Thoracic aorta (tissue), 2 donors: ENCODE measurements around the gene NOBOX. TPM values are rescaled to one million over a fixed set of nuclear protein-coding genes. Genes with fewer than 3 reads are reported as not detected.

Source experiments
- total RNA-seq, 2 donors: library from RNA; depleted of rRNA; stranded (reverse); fragments of >200 nt; gene quantifications; one replicate each; pipeline versions ENCODE4 v1.1.0 to v1.2.3, GENCODE V29; 2016

NOBOX gene
- total RNA-seq, 2 donors from 2014 or later = not detected

Other genes with a start within 250 kb of the NOBOX start
- 1 to 10 TPM; 1.6 to 5.8 TPM for gene CTAGE4, start 220.2 kb downstream of the NOBOX start, total RNA-seq
- gene ARHGEF35, start 207.9 kb downstream of the NOBOX start, total RNA-seq = 1 to 10 TPM; 1.1 to 3.2 TPM
- under 1 TPM in 1 of 2 donors, not detected in 1; 0.49 TPM for gene OR2A42, start 164.1 kb downstream of the NOBOX start, total RNA-seq
- gene OR2A7, start 138.9 kb downstream of the NOBOX start, total RNA-seq = 1 to 10 TPM in 1 of 2 donors, under 1 TPM in 1; 0.95 to 2.0 TPM
- 1 to 10 TPM in 1 of 2 donors, not detected in 1; 2.1 TPM for gene CTAGE8, start 134.4 kb downstream of the NOBOX start, total RNA-seq
- gene OR2A1, start 91.3 kb downstream of the NOBOX start, total RNA-seq = under 1 TPM in 1 of 2 donors, not detected in 1; 0.14 TPM
- gene ARHGEF5, start 48.3 kb downstream of the NOBOX start, total RNA-seq = 10 to 100 TPM in 1 of 2 donors, 1 to 10 TPM in 1; 6.8 to 10.4 TPM